Right lung (tissue), 5 donors: ENCODE results near the gene BCKDHB. TPM values are rescaled to one million over a fixed set of nuclear protein-coding genes. Genes with fewer than 3 reads are reported as not detected.

Experiments used
- DNase-seq, 2 donors: peaks; one replicate each; pipeline ENCODE4 v3.0.0-alpha.2; 2013
- polyA plus RNA-seq, 5 donors: library from polyadenylated mRNA; unstranded; fragments of 120-200 nt; gene quantifications; one replicate each; pipeline versions ENCODE4 v1.2.1 to v1.2.3, GENCODE V29; 2013; ENCODE audit warnings: inconsistent platforms in 1 of 5, low replicate concordance in 1 of 5; ENCODE audit not compliant: insufficient read length in 5 of 5, insufficient read depth in 1 of 5

The BCKDHB gene
- polyA plus RNA-seq, 5 donors, result 21.3 to 25.5 (median 22.1) TPM

DNA sequence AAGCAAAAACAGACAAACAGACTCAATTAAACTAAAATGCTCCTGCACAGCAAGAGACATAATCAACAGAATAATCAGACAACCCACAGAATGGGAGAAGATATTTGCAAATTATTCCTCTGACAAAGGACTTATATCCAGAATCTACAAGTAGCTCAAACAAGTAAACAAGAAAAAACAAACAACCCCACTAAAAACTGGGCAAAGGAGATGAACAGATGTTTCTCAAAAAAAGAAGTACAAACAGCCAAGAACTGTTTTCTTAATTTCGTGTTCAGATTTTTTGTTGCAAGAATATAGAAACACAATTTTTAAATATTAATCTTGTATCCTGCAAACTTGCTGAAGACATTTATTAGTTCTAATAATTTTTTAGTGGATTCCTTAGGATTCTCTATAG is 274.1 kb downstream of the BCKDHB start:
- DNase-seq, result no peak

DNA sequence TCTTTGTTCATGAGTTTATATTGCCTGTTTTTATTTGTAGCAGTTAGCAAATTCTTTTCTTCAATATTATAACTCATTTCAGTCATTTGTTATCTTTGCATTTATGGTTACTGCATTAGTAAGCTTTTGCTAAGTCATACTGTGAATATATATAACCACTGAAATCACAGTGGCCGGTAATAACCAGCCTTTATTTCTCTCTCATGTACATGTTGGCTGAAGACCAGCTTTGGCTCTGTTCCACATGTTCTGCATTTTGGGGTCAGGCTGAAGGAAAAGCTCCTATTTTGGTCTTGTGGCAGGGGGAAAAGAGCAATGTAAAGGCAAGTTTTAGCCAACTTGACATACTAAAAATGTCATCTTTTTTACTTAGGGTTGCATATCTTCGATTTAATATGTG is 276.3 kb downstream of the BCKDHB start:
- DNase-seq, result peak; percentile 59 to 60

DNA sequence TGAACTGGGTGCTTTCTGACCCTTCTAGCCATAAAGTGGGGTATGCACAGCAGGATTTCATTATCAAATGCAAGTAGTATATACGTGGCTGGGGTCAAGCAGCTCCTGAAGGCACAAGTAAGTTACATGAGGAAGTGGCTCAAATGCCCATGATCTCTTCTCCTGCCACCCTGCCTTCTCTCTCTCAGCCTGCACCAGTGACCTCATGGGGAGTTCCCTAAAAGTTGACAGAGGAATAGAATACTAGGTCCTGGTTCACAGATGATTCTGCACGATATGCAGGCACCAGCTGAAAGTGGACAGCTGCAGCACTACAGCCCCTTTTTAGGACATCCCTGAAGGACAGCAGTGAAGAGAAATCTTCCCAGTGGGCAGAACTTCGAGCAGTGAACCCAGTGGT is 282.0 kb downstream of the BCKDHB start:
- DNase-seq, result no peak

Other genes with a start within 250 kb of the BCKDHB start
- 1 to 10 TPM; 1.1 to 1.6 (median 1.3) TPM for gene ELOVL4, start 159.1 kb upstream of the BCKDHB start, polyA plus RNA-seq
- 10 to 100 TPM; 10.5 to 43.7 (median 21.2) TPM for gene TTK, start 102.0 kb upstream of the BCKDHB start, polyA plus RNA-seq